Endodermal cell (in vitro differentiated cells): ENCODE results near the gene VIPR2. TPM values are rescaled to one million over a fixed set of nuclear protein-coding genes. Genes with fewer than 3 reads are reported as not detected.

Experiments
- DNase-seq: peaks from one replicate; pipeline ENCODE4 v3.0.0-alpha.2; 2017
- H3K27ac ChIP-seq: 2 replicates; pipeline ENCODE4 v1.5.1; 2013; ENCODE audit warnings: mild to moderate bottlenecking, low read depth, low read length, moderate library complexity
- H3K27me3 ChIP-seq: 2 replicates; pipeline ENCODE4 v1.6.1; 2013; ENCODE audit warnings: mild to moderate bottlenecking, low read length, moderate library complexity; ENCODE audit not compliant: insufficient read depth, control insufficient read depth, poor library complexity, severe bottlenecking
- H3K36me3 ChIP-seq: 2 replicates; pipeline ENCODE4 v1.7.0; 2013; ENCODE audit warnings: mild to moderate bottlenecking, low read length, moderate library complexity; ENCODE audit not compliant: control insufficient read depth, insufficient read depth
- H3K4me1 ChIP-seq: one replicate; pipeline ENCODE4 v1.7.0; 2013; ENCODE audit warnings: low read length; ENCODE audit not compliant: control insufficient read depth, insufficient read depth
- H3K4me3 ChIP-seq: 2 replicates; pipeline ENCODE4 v1.5.1; 2013; ENCODE audit warnings: mild to moderate bottlenecking, low read length, moderate library complexity
- H3K9ac ChIP-seq: 2 replicates; pipeline ENCODE4 v1.6.1; 2013; ENCODE audit warnings: mild to moderate bottlenecking, low read length, moderate library complexity; ENCODE audit not compliant: poor library complexity, severe bottlenecking; ENCODE audit errors: extremely low read depth
- H3K9me3 ChIP-seq: 2 replicates; pipeline ENCODE4 v1.6.1; 2013; ENCODE audit warnings: mild to moderate bottlenecking, low read length, moderate library complexity; ENCODE audit not compliant: control insufficient read depth
- H3K27ac Mint-ChIP-seq: 2 replicates; pipeline ENCODE4 v1.8.0; 2020; ENCODE audit warnings: mixed read lengths
- H3K27me3 Mint-ChIP-seq: 2 replicates; pipeline ENCODE4 v1.8.0; 2021; ENCODE audit warnings: mild to moderate bottlenecking, mixed read lengths; ENCODE audit not compliant: insufficient read depth
- H3K36me3 Mint-ChIP-seq: 2 replicates; pipeline ENCODE4 v1.8.0; 2020; ENCODE audit warnings: low read depth, mixed read lengths
- H3K4me1 Mint-ChIP-seq: 2 replicates; pipeline ENCODE4 v1.8.0; 2020; ENCODE audit warnings: mixed read lengths
- H3K4me3 Mint-ChIP-seq: 2 replicates; pipeline ENCODE4 v1.8.0; 2020; ENCODE audit warnings: mild to moderate bottlenecking, moderate library complexity, mixed read lengths
- H3K9me3 Mint-ChIP-seq: 2 replicates; pipeline ENCODE4 v1.8.0; 2020; ENCODE audit warnings: mild to moderate bottlenecking, mixed read lengths
- WGBS, 2 experiments: methylation state at CpG; one replicate each; pipeline versions ENCODE4 v1.1.5 to v1.1.7; 2013; ENCODE audit warnings: missing lambda C conversion rate in 2 of 2, mixed read lengths in 1 of 2; ENCODE audit not compliant: insufficient coverage in 1 of 2, insufficient read length in 1 of 2; 5-methylcytosine and 5-hydroxymethylcytosine counted together
- total RNA-seq, 2 donors: library from RNA; stranded (reverse); fragmentation: NEBNext Ultra II Directional in 1 of 2; extraction: Animal tissue kit (Norgen Biotek cat#: 25700) in 1 of 2; gene quantifications; 2 replicates in 1 of 2; 3 replicates in 1 of 2; pipeline ENCODE4 v1.2.1, GENCODE V29; 2021
- TF ChIP-seq, protein P1 (sequence below): fragments of 200-600 bp; sonication (generic); conservative IDR thresholded peaks from 2 replicates; pipeline ENCODE4 v1.5.0; 2021; ENCODE audit warnings: antibody characterized with exemption, mild to moderate bottlenecking

VIPR2 gene
- total RNA-seq, 2 donors from 2014 or later: 0.64 to 1.8 TPM

GRCh38 chr7:159014297-159015062, 130.2 kb downstream of the VIPR2 start:
- 86 to 92% methylated on average over 7 to 20 of the region's 20 CpGs for WGBS, 2 experiments
- peaks cover 13% of the 10 kb centered on the region for H3K9me3 Mint-ChIP-seq
- no peaks in the 10 kb centered on the region for H3K27me3 Mint-ChIP-seq
- no peaks in the 10 kb centered on the region for H3K36me3 ChIP-seq
- no peaks in the 10 kb centered on the region for H3K36me3 Mint-ChIP-seq
- TF ChIP-seq, protein P1, sequence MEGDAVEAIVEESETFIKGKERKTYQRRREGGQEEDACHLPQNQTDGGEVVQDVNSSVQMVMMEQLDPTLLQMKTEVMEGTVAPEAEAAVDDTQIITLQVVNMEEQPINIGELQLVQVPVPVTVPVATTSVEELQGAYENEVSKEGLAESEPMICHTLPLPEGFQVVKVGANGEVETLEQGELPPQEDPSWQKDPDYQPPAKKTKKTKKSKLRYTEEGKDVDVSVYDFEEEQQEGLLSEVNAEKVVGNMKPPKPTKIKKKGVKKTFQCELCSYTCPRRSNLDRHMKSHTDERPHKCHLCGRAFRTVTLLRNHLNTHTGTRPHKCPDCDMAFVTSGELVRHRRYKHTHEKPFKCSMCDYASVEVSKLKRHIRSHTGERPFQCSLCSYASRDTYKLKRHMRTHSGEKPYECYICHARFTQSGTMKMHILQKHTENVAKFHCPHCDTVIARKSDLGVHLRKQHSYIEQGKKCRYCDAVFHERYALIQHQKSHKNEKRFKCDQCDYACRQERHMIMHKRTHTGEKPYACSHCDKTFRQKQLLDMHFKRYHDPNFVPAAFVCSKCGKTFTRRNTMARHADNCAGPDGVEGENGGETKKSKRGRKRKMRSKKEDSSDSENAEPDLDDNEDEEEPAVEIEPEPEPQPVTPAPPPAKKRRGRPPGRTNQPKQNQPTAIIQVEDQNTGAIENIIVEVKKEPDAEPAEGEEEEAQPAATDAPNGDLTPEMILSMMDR: no peak
- no peaks in the 10 kb centered on the region for H3K27me3 ChIP-seq
- no peaks in the 10 kb centered on the region for H3K4me1 ChIP-seq
- no peak overlapping the region for H3K27ac Mint-ChIP-seq
- H3K4me3 Mint-ChIP-seq: no peak overlapping the region
- no peak overlapping the region for H3K27ac ChIP-seq
- H3K9ac ChIP-seq: no peak overlapping the region
- no peak for DNase-seq
- peaks cover 26% of the 10 kb centered on the region for H3K9me3 ChIP-seq
- H3K4me1 Mint-ChIP-seq: peaks cover 15% of the 10 kb centered on the region
- no peak overlapping the region for H3K4me3 ChIP-seq

- Histone ChIP-seq H3K4me1 (no peaks in the 10 kb centered on the region), H3K27me3 (no peaks in the 10 kb centered on the region), H3K9me3 (peaks cover 23% of the 10 kb centered on the region), H3K27ac (no peak overlapping the region), H3K9ac (no peak overlapping the region), H3K36me3 (no peaks in the 10 kb centered on the region), H3K4me3 (no peak overlapping the region)
- Mint-ChIP-seq H3K4me3 (no peak overlapping the region), H3K4me1 (peaks cover 15% of the 10 kb centered on the region), H3K27me3 (no peaks in the 10 kb centered on the region), H3K27ac (no peak overlapping the region), H3K9me3 (peaks cover 7% of the 10 kb centered on the region), H3K36me3 (no peaks in the 10 kb centered on the region)
- DNase-seq: no peak
- TF ChIP-seq, protein P1: no peak
- WGBS, 2 experiments: 96 to 100% methylated on average over 3 to 9 of the region's 9 CpGs
Observed at GRCh38 chr7:159013825-159014289, 130.8 kb downstream of the VIPR2 start.

GRCh38 chr7:159013181-159013690, 131.4 kb downstream of the VIPR2 start:
- no peak overlapping the region for H3K27ac ChIP-seq
- DNase-seq: no peak
- no peaks in the 10 kb centered on the region for H3K4me1 ChIP-seq
- peaks cover 21% of the 10 kb centered on the region for H3K9me3 ChIP-seq
- 83 to 87% methylated on average over 9 to 18 of the region's 18 CpGs for WGBS, 2 experiments
- H3K27me3 ChIP-seq: no peaks in the 10 kb centered on the region
- Mint-ChIP-seq H3K4me3 (no peak overlapping the region), H3K4me1 (peaks cover 15% of the 10 kb centered on the region), H3K27me3 (no peaks in the 10 kb centered on the region), H3K27ac (no peak overlapping the region), H3K36me3 (no peaks in the 10 kb centered on the region), H3K9me3 (peaks cover 6% of the 10 kb centered on the region)
- TF ChIP-seq, protein P1: no peak
- no peak overlapping the region for H3K9ac ChIP-seq
- no peaks in the 10 kb centered on the region for H3K36me3 ChIP-seq
- H3K4me3 ChIP-seq: no peak overlapping the region
